Body of pancreas (tissue), 4 donors: ENCODE data around the gene LTB.

Experiments used
- POLR2A ChIP-seq, 3 donors: fragments of 450-650 bp; IDR thresholded peaks; one replicate each; pipeline ENCODE4 v1.6.1; 2016; ENCODE audit warnings: antibody characterized with exemption in 3 of 3, mild to moderate bottlenecking in 2 of 3
- TF ChIP-seq, protein P1 (sequence below), 7 experiments: fragments of 450-650 bp in 4 of 7; fragments of 200-600 bp in 3 of 7; sonication (generic) in 3 of 7; IDR thresholded peaks; one replicate each; pipeline ENCODE4 v1.5.1; 2016 to 2019; ENCODE audit warnings: antibody characterized with exemption in 7 of 7

GRCh38 chr6:31577579-31577966 is 4.7 kb downstream of the LTB start:
- TF ChIP-seq POLR2A (IDR thresholded peaks at IDR 0.05): no peak
- TF ChIP-seq, protein P1, sequence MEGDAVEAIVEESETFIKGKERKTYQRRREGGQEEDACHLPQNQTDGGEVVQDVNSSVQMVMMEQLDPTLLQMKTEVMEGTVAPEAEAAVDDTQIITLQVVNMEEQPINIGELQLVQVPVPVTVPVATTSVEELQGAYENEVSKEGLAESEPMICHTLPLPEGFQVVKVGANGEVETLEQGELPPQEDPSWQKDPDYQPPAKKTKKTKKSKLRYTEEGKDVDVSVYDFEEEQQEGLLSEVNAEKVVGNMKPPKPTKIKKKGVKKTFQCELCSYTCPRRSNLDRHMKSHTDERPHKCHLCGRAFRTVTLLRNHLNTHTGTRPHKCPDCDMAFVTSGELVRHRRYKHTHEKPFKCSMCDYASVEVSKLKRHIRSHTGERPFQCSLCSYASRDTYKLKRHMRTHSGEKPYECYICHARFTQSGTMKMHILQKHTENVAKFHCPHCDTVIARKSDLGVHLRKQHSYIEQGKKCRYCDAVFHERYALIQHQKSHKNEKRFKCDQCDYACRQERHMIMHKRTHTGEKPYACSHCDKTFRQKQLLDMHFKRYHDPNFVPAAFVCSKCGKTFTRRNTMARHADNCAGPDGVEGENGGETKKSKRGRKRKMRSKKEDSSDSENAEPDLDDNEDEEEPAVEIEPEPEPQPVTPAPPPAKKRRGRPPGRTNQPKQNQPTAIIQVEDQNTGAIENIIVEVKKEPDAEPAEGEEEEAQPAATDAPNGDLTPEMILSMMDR (IDR thresholded peaks at IDR 0.05): no peak
